Uterus (tissue), 2 donors: ENCODE measurements around the gene PSTK.

Experiments used
- POLR2A ChIP-seq, 2 donors: fragments of 450-650 bp; IDR thresholded peaks; one replicate each; pipeline ENCODE4 v1.6.1; 2016; ENCODE audit warnings: antibody characterized with exemption in 2 of 2, mild to moderate bottlenecking in 1 of 2, moderate library complexity in 1 of 2
- TF ChIP-seq, protein P1 (sequence below), 4 experiments: fragments of 200-600 bp in 2 of 4; fragments of 450-650 bp in 2 of 4; sonication (generic) in 2 of 4; IDR thresholded peaks; one replicate each; pipeline ENCODE4 v1.5.1; 2016 to 2019; ENCODE audit warnings: antibody characterized with exemption in 4 of 4, mild to moderate bottlenecking in 2 of 4, moderate library complexity in 1 of 4

DNA sequence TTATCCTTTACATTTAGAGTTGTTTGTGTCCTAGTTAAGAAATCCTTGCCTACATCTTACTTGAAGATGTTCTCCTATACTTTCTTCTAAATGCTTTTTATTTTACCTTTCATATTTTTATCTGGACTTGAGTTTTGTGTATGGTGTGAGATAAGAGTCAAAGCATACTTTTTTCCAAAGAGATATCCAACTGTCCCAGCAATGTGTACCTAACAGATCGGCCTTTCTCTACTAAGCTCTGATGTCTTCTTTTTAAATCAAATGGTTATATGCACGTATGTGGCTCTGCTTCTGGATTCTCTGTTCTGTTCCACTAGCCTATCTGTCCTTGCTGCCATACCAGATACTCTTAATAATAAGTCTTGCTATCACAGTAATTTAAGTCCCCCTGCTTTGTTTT, 21.2 kb downstream of the PSTK start:
- TF ChIP-seq, protein P1, sequence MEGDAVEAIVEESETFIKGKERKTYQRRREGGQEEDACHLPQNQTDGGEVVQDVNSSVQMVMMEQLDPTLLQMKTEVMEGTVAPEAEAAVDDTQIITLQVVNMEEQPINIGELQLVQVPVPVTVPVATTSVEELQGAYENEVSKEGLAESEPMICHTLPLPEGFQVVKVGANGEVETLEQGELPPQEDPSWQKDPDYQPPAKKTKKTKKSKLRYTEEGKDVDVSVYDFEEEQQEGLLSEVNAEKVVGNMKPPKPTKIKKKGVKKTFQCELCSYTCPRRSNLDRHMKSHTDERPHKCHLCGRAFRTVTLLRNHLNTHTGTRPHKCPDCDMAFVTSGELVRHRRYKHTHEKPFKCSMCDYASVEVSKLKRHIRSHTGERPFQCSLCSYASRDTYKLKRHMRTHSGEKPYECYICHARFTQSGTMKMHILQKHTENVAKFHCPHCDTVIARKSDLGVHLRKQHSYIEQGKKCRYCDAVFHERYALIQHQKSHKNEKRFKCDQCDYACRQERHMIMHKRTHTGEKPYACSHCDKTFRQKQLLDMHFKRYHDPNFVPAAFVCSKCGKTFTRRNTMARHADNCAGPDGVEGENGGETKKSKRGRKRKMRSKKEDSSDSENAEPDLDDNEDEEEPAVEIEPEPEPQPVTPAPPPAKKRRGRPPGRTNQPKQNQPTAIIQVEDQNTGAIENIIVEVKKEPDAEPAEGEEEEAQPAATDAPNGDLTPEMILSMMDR (IDR thresholded peaks at IDR 0.05), result no peak
- TF ChIP-seq POLR2A (IDR thresholded peaks at IDR 0.05), result no peak
